CD8-positive, alpha-beta memory T cell (primary cell): ENCODE measurements around the gene CACNA1C. TPM values are rescaled to one million over a fixed set of nuclear protein-coding genes. Genes with fewer than 3 reads are reported as not detected.

Experiments
- CTCF ChIA-PET: fragments of 350-600 bp; sonication (Branson Sonifier 250); formaldehyde crosslinking; loops from one replicate; lab custom pipeline; 2021; ENCODE audit warnings: antibody characterized with exemption; lab: Charles Lee
- POLR2A ChIA-PET: fragments of 350-600 bp; sonication (Branson Sonifier 250); formaldehyde crosslinking; loops from one replicate; lab custom pipeline; 2021; ENCODE audit warnings: antibody characterized with exemption; lab: Charles Lee
- DNase-seq, 5 donors: peaks; one replicate each; pipeline versions ENCODE4 v3.0.0 to v3.0.0-alpha.2; 2020 to 2022; ENCODE audit warnings: mixed read lengths in 1 of 5
- H3K27ac ChIP-seq: one replicate; pipeline ENCODE4 v1.7.0; 2013; ENCODE audit warnings: low read depth, mild to moderate bottlenecking, low read length, moderate library complexity
- H3K27me3 ChIP-seq: 2 replicates; pipeline ENCODE4 v1.7.0; 2013; ENCODE audit warnings: low read length, mild to moderate bottlenecking; ENCODE audit not compliant: insufficient read depth, poor library complexity, severe bottlenecking
- H3K36me3 ChIP-seq: 2 replicates; pipeline ENCODE4 v1.7.0; 2013; ENCODE audit warnings: mild to moderate bottlenecking, low read length, moderate library complexity; ENCODE audit not compliant: insufficient read depth
- H3K4me1 ChIP-seq: 2 replicates; pipeline ENCODE4 v1.7.0; 2013; ENCODE audit warnings: mild to moderate bottlenecking, low read length, moderate library complexity; ENCODE audit not compliant: insufficient read depth
- H3K4me3 ChIP-seq: 2 replicates; pipeline ENCODE4 v1.7.0; 2013; ENCODE audit warnings: mild to moderate bottlenecking, low read length
- H3K9me3 ChIP-seq: 2 replicates; pipeline ENCODE4 v1.7.0; 2013; ENCODE audit warnings: mild to moderate bottlenecking, low read length
- H3K27ac Mint-ChIP-seq, 8 donors: one replicate each; pipeline ENCODE4 v1.8.0; 2020 to 2021; ENCODE audit warnings: mixed read lengths in 8 of 8, mild to moderate bottlenecking in 6 of 8, inconsistent platforms in 3 of 8, moderate library complexity in 3 of 8
- H3K27me3 Mint-ChIP-seq, 2 donors: one replicate each; pipeline ENCODE4 v1.8.0; 2020 to 2021; ENCODE audit warnings: mixed read lengths in 2 of 2, mild to moderate bottlenecking in 1 of 2, moderate library complexity in 1 of 2
- H3K36me3 Mint-ChIP-seq, 3 donors: one replicate each; pipeline ENCODE4 v1.8.0; 2020 to 2021; ENCODE audit warnings: mixed read lengths in 3 of 3, inconsistent platforms in 1 of 3, mild to moderate bottlenecking in 1 of 3
- H3K4me1 Mint-ChIP-seq, 3 donors: one replicate each; pipeline ENCODE4 v1.8.0; 2020 to 2021; ENCODE audit warnings: mixed read lengths in 3 of 3, inconsistent platforms in 1 of 3, mild to moderate bottlenecking in 1 of 3
- H3K4me3 Mint-ChIP-seq, 7 donors: one replicate each; pipeline ENCODE4 v1.8.0; 2020 to 2021; ENCODE audit warnings: mixed read lengths in 7 of 7, mild to moderate bottlenecking in 6 of 7, moderate library complexity in 4 of 7, inconsistent platforms in 2 of 7
- H3K9me3 Mint-ChIP-seq, 5 donors: one replicate each; pipeline ENCODE4 v1.8.0; 2020 to 2022; ENCODE audit warnings: mixed read lengths in 5 of 5, mild to moderate bottlenecking in 3 of 5, moderate library complexity in 2 of 5, inconsistent platforms in 1 of 5
- polyA plus RNA-seq: library from polyadenylated mRNA; unstranded; fragments of 300-500 nt; fragmentation: Illumina TruSeq; gene quantifications from one replicate; pipeline ENCODE4 v1.2.3, GENCODE V29; 2021
- total RNA-seq, 2 experiments: library from RNA; stranded (reverse); gene quantifications; one replicate each; pipeline ENCODE4 v1.2.3, GENCODE V29; 2021

The CACNA1C gene
- total and polyA plus RNA-seq, 3 experiments from 2014 or later = 0.04 to 0.10 (median 0.04) TPM

GRCh38 chr12:2583642-2584401, 531.0 kb downstream of the CACNA1C start:
- H3K4me1 ChIP-seq = no peaks in the 10 kb centered on the region
- no peaks in the 10 kb centered on the region for H3K9me3 ChIP-seq
- CTCF ChIA-PET = interaction anchor here (0.8 kb wide), 1 partner anchor 11 kb away, joined by 3 read pairs; no protein-coding TSS in a partner anchor
- Mint-ChIP-seq H3K27me3 (peaks cover 17 to 78% of the 10 kb centered on the region in 2 donors), H3K36me3 (no peaks in the 10 kb centered on the region), H3K4me1 (peaks cover 0 to 7% (median 2%) of the 10 kb centered on the region in 3 donors), H3K27ac (no peak overlapping the region), H3K9me3 (no peaks in the 10 kb centered on the region), H3K4me3 (no peak overlapping the region)
- H3K4me3 ChIP-seq = no peak overlapping the region
- H3K27ac ChIP-seq = no peak overlapping the region
- no peaks in the 10 kb centered on the region for H3K36me3 ChIP-seq
- peaks cover 8% of the 10 kb centered on the region for H3K27me3 ChIP-seq
- DNase-seq = no peak
- POLR2A ChIA-PET = no interaction called here

DNA sequence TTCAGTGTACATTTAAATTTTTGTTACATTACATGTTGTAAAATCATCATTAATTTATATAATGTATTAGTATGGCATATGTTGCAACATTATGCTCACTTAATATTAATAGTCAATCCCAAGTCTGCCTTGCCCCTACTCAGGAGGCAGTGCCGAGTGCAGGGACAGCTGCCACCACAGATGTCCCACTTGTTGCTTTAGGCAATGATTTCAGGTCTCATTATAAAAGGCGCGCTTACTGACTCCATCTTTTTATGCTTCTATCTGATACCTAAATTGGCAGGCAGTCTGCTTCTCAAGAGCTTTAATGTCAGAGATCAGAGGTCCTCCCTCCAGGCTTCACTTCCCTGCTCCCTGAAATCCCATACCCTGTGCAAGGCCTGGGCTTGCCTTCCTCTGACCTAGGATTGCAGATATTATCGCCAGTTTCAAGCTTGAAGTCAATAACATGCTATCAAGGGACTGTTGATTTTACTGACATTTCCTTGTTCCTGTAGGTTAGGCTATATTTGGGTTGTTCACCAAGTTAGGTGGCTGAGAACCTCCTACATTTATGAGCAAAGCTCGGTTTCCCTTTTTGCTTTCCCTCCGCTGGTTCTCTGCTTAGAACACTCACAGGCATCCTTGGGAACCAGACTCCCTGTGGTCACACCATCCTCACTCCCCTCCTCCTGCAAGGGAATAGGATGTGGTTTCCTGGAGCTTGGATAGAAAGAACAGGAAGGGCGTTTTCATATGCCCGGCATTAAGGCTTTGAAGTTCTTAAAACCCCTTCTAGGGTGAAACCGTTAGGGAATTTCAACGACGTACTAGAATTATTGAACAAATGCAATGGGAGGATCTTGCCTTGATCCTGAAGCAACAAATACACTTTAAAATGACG, 533.6 kb downstream of the CACNA1C start:
- no peak overlapping the region for H3K27ac Mint-ChIP-seq
- H3K27me3 Mint-ChIP-seq = peaks cover 17 to 75% of the 10 kb centered on the region in 2 donors
- no peaks in the 10 kb centered on the region for H3K36me3 Mint-ChIP-seq

GRCh38 chr12:2588345-2588744, 535.6 kb downstream of the CACNA1C start:
- Mint-ChIP-seq H3K27ac (no peak overlapping the region), H3K4me1 (peaks cover 0 to 1% (median 0%) of the 10 kb centered on the region in 3 donors), H3K4me3 (no peak overlapping the region), H3K36me3 (no peaks in the 10 kb centered on the region), H3K27me3 (peaks cover 16 to 60% of the 10 kb centered on the region in 2 donors), H3K9me3 (peaks cover 0 to 3% (median 2%) of the 10 kb centered on the region in 5 donors)
- CTCF ChIA-PET = interaction anchor here (0.6 kb wide), 1 partner anchor 16 kb away, joined by 4 read pairs; no protein-coding TSS in a partner anchor
- H3K4me3 ChIP-seq = no peak overlapping the region
- DNase-seq = no peak
- H3K9me3 ChIP-seq = no peaks in the 10 kb centered on the region
- H3K27me3 ChIP-seq = peaks cover 8% of the 10 kb centered on the region
- POLR2A ChIA-PET = no interaction called here
- no peaks in the 10 kb centered on the region for H3K36me3 ChIP-seq
- no peak overlapping the region for H3K27ac ChIP-seq
- no peaks in the 10 kb centered on the region for H3K4me1 ChIP-seq

More for the DNA sequence above, 533.6 kb downstream of the CACNA1C start:
- Mint-ChIP-seq H3K4me3 (no peak overlapping the region), H3K9me3 (peaks cover 0 to 2% (median 0%) of the 10 kb centered on the region in 5 donors), H3K4me1 (peaks cover 0 to 7% (median 2%) of the 10 kb centered on the region in 3 donors)
- H3K36me3 ChIP-seq = no peaks in the 10 kb centered on the region
- ChIA-PET POLR2A (no interaction called here), CTCF (no interaction called here)
- no peak overlapping the region for H3K4me3 ChIP-seq
- no peak for DNase-seq
- peaks cover 8% of the 10 kb centered on the region for H3K27me3 ChIP-seq
- no peaks in the 10 kb centered on the region for H3K9me3 ChIP-seq
- no peak overlapping the region for H3K27ac ChIP-seq
- H3K4me1 ChIP-seq = no peaks in the 10 kb centered on the region

DNA sequence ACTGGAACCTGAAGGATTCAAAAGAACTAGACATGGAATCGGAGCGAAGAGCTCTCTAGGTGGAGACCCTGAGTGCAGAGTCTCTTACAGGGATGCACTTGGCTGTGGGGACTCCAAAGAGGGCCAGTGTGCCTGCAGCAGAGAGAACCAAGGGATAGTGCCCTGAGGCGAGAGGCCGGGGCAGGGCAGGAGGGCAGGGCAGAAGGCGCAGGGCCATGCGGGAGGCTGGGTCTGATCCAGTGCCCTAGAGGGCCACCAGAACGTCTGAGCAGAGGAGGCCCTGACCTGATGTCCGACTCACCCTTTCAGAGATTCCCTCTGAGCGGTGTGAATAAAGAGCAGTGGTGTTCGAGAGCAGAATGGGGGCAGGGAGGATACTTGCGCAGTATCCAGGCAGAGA, 536.6 kb downstream of the CACNA1C start:
- no peak overlapping the region for H3K4me3 ChIP-seq
- CTCF ChIA-PET = interaction anchor here (0.6 kb wide), 1 partner anchor 11 kb away, joined by 3 read pairs; no protein-coding TSS in a partner anchor
- no peak for DNase-seq
- H3K36me3 ChIP-seq = no peaks in the 10 kb centered on the region
- Mint-ChIP-seq H3K4me3 (no peak overlapping the region), H3K27me3 (peaks cover 12 to 50% of the 10 kb centered on the region in 2 donors), H3K4me1 (no peaks in the 10 kb centered on the region), H3K27ac (peak overlapping the region in 1 of 8 donors; percentile 83), H3K9me3 (peaks cover 0 to 7% (median 4%) of the 10 kb centered on the region in 5 donors), H3K36me3 (no peaks in the 10 kb centered on the region)
- no peaks in the 10 kb centered on the region for H3K4me1 ChIP-seq
- peaks cover 8% of the 10 kb centered on the region for H3K27me3 ChIP-seq
- POLR2A ChIA-PET = no interaction called here
- H3K27ac ChIP-seq = no peak overlapping the region
- no peaks in the 10 kb centered on the region for H3K9me3 ChIP-seq

- peaks cover 0 to 9% (median 6%) of the 10 kb centered on the region in 5 donors for H3K9me3 Mint-ChIP-seq
- H3K27ac Mint-ChIP-seq = no peak overlapping the region
- no peak for DNase-seq
- Histone ChIP-seq H3K4me1 (no peaks in the 10 kb centered on the region), H3K27me3 (no peaks in the 10 kb centered on the region), H3K4me3 (no peak overlapping the region), H3K27ac (no peak overlapping the region), H3K9me3 (no peaks in the 10 kb centered on the region), H3K36me3 (no peaks in the 10 kb centered on the region)
- CTCF ChIA-PET = no interaction called here
- H3K4me1 Mint-ChIP-seq = no peaks in the 10 kb centered on the region
- no peaks in the 10 kb centered on the region for H3K36me3 Mint-ChIP-seq
- H3K27me3 Mint-ChIP-seq = peaks cover 6 to 21% of the 10 kb centered on the region in 2 donors
- POLR2A ChIA-PET = no interaction called here
- no peak overlapping the region for H3K4me3 Mint-ChIP-seq
These were observed 540.3 kb downstream of the CACNA1C start for GRCh38 chr12:2593045-2593444.

GRCh38 chr12:2596441-2596840, 543.7 kb downstream of the CACNA1C start:
- Mint-ChIP-seq H3K27me3 (peaks cover 1 to 13% of the 10 kb centered on the region in 2 donors), H3K4me3 (no peak overlapping the region), H3K36me3 (no peaks in the 10 kb centered on the region), H3K4me1 (no peaks in the 10 kb centered on the region), H3K9me3 (peaks cover 0 to 9% (median 5%) of the 10 kb centered on the region in 5 donors), H3K27ac (no peak overlapping the region)
- DNase-seq = no peak
- Histone ChIP-seq H3K27ac (no peak overlapping the region), H3K27me3 (no peaks in the 10 kb centered on the region), H3K36me3 (no peaks in the 10 kb centered on the region), H3K4me3 (no peak overlapping the region), H3K9me3 (no peaks in the 10 kb centered on the region), H3K4me1 (no peaks in the 10 kb centered on the region)
- ChIA-PET POLR2A (no interaction called here), CTCF (no interaction called here)

DNA sequence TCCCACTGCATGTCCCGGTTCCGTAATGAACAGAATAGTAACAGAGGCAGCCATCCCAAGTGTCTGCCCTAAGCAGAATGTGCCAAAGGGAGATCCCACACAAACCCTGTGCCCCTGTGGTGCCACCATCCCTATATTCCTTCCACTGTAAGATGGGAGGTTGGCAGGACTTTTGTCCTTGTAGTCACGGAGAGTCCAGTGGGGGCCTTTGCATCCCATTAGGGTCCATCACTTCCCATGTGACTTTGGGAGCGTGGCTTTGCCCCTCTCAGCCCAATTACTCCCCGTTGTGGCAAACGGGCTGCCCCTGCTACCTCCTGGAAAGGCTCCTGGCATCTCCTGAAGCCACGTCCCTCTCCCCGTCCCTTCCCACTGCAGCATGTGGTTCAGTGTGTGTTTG, 552.5 kb downstream of the CACNA1C start:
- H3K27ac Mint-ChIP-seq = no peak overlapping the region
- Histone ChIP-seq H3K4me3 (no peak overlapping the region), H3K36me3 (no peaks in the 10 kb centered on the region), H3K4me1 (no peaks in the 10 kb centered on the region), H3K9me3 (no peaks in the 10 kb centered on the region), H3K27ac (no peak overlapping the region), H3K27me3 (no peaks in the 10 kb centered on the region)
- CTCF ChIA-PET = no interaction called here
- H3K4me3 Mint-ChIP-seq = no peak overlapping the region
- peaks cover 8 to 40% of the 10 kb centered on the region in 2 donors for H3K27me3 Mint-ChIP-seq
- no peaks in the 10 kb centered on the region for H3K9me3 Mint-ChIP-seq
- no peak for DNase-seq
- no peaks in the 10 kb centered on the region for H3K36me3 Mint-ChIP-seq
- H3K4me1 Mint-ChIP-seq = no peaks in the 10 kb centered on the region
- POLR2A ChIA-PET = no interaction called here
